ENCODE results near the gene REG4.
A peak's percentile ranks its signal among the peaks of the same experiment; 100 is the strongest.
"Not testable (repeated sequence)": the region's sequence is repeated elsewhere in the genome, so short reads cannot be mapped to it uniquely, and the experiment has no call there.

REG4 gene

DNA sequence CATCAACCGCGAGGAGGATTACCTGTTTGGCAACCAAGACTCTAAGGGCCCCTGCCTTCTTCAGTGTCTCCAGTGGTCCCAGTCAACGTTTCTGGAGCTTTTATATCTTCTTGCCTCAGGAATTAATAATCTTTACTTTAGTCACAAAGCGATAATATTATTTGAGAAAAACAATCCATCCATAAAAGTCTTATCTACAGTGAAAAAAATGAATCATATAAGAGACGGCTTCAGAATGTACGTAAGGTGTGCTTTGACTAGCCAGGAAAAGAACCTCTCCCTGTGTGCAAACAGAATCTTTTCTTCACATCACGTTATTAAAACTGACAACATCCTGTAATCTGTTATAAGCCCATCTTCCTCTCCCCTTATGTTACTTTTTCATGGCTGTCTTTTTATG lies at the start of gene REG4:
REG4 (minus strand) TSS at position 74 of the 400 bp plus-strand sequence. CDS start 2,691 bp downstream, outside the sequence.
- no peak for DNase-seq (ENCODE audit: low read depth in 2 of 2)

- no peak for DNase-seq (ENCODE audit: low read depth in 2 of 2)
These were observed 48.4 kb upstream of the REG4 start for GRCh38 chr1:119859647-119860046.

GRCh38 chr1:119858556-119859214 lies 47.4 kb upstream of the REG4 start:
- not testable (repeated sequence) for DNase-seq (ENCODE audit: low read depth in 2 of 2)

- no peak for DNase-seq (ENCODE audit: low read depth in 2 of 2)
These were observed 46.9 kb upstream of the REG4 start for GRCh38 chr1:119858126-119858525.

DNA sequence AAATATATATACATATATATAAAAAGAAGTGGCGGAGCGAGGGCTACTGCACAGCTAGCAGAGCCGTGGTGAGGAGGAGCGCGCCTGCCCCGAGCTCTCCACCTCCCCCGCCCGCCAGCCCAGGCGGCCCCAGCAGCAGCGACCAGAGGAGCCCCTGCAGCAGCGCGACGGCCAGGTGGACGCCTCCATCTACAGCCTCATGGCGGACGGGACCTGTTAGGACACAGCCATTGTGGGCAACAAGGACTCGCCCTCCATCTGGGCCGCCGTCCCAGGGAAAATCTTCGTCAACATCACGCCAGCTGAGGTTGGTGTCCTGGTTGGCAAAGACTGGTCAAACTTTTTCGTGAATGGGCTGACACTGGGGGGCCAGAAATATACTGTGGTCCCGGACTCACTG lies 41.9 kb upstream of the REG4 start:
- DNase-seq (ENCODE audit: low read depth in 2 of 2) = no peak

DNA sequence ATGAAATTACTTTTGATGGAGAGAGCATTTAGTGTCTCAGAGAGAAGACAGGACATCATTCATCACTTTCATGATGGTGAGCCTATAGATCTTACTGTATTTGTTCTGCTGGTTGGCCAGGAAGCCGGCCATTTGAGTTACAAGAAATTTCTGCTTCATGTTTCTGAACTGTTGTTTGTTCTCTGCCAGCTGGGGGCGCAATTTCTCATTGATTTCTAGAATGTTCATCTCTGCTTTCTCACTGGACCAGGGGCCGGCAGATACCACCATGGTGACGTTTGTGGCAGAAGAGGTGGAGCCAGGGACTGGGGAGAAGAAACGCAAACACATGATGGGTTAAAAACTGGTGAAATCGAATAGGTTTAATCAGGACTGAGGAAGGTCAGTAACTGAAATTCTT lies 32.9 kb upstream of the REG4 start:
- not testable (repeated sequence) for DNase-seq (ENCODE audit: low read depth in 2 of 2)

DNA sequence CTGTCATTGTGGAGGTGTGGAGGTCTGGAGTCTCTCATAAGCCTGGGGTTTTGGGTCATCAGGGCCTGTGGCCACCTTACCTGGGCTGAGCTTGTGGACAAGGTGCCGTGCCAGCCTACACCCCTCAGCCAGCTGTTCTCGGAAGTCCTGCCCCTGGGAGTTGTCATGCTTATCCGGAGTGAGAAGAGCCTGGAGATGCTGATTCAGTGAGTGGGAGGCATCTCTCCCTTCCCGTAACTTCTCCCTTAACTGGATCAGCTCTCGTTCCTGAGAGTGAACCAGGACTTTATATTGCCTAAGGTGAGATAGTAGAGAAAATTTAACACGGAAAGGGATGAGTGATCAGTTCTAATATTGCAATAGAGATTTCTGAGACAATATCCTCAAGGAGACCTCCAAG lies 30.0 kb upstream of the REG4 start:
- no peak for DNase-seq (ENCODE audit: low read depth in 2 of 2)

GRCh38 chr1:119840745-119841144 lies 29.5 kb upstream of the REG4 start:
- DNase-seq (ENCODE audit: low read depth in 2 of 2) = no peak

- DNase-seq (ENCODE audit: low read depth in 2 of 2) = no peak
These were observed 27.0 kb upstream of the REG4 start for GRCh38 chr1:119838236-119838635.

DNA sequence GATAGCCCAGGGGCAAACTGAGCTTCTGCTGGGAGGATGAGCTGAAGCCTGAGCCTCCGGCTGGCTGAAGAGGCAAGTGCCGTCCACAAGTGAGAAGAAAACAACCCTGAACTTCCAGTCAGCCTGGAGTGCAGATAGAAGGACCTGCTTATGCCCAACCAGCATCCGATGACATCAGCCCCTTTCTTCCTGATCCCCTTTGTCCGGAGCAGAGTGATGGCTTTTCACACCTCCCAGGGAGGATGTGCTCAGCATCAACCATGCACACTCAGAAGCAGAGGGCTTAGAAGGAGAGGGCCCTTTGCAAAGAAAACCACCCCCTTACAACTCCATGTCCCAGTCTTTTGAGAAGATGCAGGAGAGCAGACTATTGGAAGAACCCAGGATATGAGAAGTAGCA lies 23.7 kb upstream of the REG4 start:
- no peak for DNase-seq (ENCODE audit: low read depth in 2 of 2)

GRCh38 chr1:119831027-119831426 lies 19.8 kb upstream of the REG4 start:
- no peak for DNase-seq (ENCODE audit: low read depth in 2 of 2)

GRCh38 chr1:119829625-119830024 lies 18.4 kb upstream of the REG4 start:
- DNase-seq (ENCODE audit: low read depth in 2 of 2) = no peak

GRCh38 chr1:119829006-119829405 lies 17.7 kb upstream of the REG4 start:
- DNase-seq (ENCODE audit: low read depth in 2 of 2) = not testable (repeated sequence)

GRCh38 chr1:119828266-119828665 lies 17.0 kb upstream of the REG4 start:
- no peak for DNase-seq (ENCODE audit: low read depth in 2 of 2)

- DNase-seq (ENCODE audit: low read depth in 2 of 2) = no peak
These were observed 15.8 kb upstream of the REG4 start for GRCh38 chr1:119827010-119827409.

DNA sequence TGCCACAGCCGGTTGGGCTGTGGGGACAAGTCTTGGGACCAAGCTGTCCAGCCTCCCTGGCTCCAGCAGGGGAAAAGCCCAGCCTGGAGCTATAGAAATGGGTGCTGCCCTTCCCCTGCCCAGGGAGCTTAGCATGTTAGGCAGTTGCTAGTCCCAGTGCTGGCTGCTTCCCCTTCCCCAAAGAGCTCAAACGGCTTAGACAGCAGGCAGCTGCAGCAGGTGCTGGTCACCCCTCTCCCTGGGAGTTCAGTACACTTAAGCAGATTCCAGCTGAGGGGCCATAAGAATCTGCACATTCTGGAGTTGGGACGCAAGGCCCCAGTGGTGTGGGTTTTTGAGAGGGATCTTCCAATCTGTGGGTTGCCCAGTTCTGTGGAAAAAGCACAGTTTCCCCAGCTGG lies 11.1 kb upstream of the REG4 start:
- no peak for DNase-seq (ENCODE audit: low read depth in 2 of 2)

DNA sequence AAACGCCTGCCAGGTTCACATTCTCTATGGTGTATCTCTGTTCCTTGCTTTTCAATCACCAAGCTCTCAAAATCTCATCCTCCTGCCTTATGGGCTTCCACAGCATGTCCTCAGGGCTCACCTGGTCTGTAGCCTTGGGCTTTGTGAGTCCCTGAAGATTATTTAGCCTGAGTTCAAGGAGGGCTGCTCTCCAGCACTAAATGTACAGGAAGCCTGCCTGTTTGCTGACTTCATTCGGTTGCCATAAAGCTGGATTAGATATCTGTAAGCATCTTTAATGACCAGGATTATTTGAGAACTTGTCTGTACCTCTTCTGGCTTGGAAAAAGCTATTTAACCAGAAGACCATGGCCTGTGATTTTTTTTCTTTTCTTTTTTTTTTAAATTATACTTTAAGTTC lies 6.9 kb upstream of the REG4 start:
- DNase-seq (ENCODE audit: low read depth in 2 of 2) = no peak

GRCh38 chr1:119816407-119816806 lies 5.1 kb upstream of the REG4 start:
- DNase-seq (ENCODE audit: low read depth in 2 of 2) = no peak

DNA sequence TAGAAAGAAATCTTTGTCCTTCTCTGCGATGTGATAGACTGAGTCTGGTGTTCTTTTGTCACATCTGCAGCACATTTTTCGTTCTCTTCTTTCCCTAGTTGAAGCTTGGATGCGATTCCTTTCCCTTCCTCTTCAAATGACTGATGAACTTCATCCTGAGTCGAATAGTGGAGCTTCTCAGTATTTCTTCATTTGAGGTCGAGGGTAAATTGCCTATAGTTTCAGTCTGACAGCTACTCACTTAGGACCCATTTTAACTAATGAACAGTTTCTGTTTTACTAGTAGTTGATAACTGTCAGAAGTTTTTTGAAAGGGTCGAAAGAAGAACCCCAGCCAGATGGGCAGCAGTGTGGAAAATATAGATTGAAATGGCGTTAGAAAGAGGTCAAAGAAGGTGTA lies 4.7 kb upstream of the REG4 start:
- no peak for DNase-seq (ENCODE audit: low read depth in 2 of 2)

DNA sequence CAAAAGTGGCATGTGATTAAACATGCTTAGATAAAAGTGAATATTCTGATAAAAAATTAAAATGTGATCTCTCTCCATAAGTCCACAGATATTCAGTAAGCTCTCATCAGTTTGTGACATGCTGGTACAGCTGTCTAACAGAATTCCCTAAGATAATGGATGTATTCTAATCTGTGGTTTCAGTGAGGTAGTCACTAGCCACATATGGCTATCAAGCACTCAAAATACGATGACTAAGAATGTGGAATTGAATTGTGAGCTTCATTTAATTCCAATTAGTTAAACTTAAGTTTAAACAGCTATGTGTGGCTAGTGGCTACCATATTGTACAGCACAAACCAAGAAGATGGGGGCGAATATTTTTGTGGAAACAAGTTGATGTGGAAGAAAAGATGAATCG lies 4.1 kb upstream of the REG4 start:
- no peak for DNase-seq (ENCODE audit: low read depth in 2 of 2)

GRCh38 chr1:119814288-119814687 lies 3.0 kb upstream of the REG4 start:
- no peak for DNase-seq (ENCODE audit: low read depth in 2 of 2)

- no peak for DNase-seq (ENCODE audit: low read depth in 2 of 2)
These were observed 811 bp upstream of the REG4 start for GRCh38 chr1:119811985-119812557.

- peak; percentile 52 to 59 for DNase-seq (ENCODE audit: low read depth in 2 of 2)
These were observed 2.2 kb downstream of the REG4 start for GRCh38 chr1:119808972-119809550.

DNA sequence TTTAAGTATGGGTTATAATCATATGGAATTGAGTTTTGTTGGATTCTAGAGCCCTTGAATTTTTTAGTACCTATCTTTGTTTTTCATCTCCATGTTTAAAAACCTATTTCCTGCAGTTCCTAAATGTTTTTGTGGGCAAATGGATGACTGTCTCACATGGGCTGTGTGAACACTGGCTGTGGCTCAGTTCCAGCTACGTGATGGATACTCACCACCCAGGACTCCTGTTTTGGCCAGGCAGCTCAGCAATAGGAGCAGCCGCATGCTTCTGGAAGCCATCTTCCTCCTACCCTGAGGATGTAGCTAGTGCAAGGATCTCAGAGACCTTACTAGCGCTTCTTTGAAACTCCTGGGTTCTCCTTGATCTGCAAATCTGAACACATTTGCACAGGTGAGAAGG lies 2.8 kb downstream of the REG4 start:
- no peak for DNase-seq (ENCODE audit: low read depth in 2 of 2)
